GM15510 (cell line): Measurements from ENCODE around the gene IFNA16.
"Not testable (repeated sequence)": the region's sequence is repeated elsewhere in the genome, so short reads cannot be mapped to it uniquely, and the experiment has no call there.

Experiments
- POLR2A ChIP-seq: IDR thresholded peaks from 3 replicates; pipeline ENCODE4 v1.6.1; 2011; ENCODE audit warnings: borderline replicate concordance; ENCODE audit not compliant: insufficient read length; ENCODE audit errors: extremely low read depth

IFNA16 gene

DNA sequence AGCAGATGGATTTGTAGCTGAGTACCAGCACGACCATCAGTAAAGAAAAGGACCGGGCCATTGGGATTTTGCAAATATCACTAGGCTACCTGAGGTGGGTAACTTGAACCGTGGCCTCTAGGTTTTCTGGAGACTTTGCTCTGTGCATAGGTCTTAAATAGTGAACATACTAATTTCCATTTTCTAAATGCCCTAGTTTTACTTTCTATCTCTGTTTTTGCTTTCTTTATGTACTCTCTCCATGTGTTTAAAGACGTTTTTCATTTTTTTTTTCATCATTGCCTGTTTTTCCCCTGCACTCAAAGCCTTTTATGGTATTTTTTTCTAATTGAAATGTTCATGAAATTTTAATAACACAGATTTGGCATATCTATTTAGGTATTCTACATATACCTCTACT is 15.0 kb downstream of the IFNA16 start, which contains the start of gene IFNA7:
IFNA7 (minus strand) TSS at position 101 of the 400 bp plus-strand sequence; CDS start at position 61, 40 bp downstream.
- TF ChIP-seq POLR2A = not testable (repeated sequence)

DNA sequence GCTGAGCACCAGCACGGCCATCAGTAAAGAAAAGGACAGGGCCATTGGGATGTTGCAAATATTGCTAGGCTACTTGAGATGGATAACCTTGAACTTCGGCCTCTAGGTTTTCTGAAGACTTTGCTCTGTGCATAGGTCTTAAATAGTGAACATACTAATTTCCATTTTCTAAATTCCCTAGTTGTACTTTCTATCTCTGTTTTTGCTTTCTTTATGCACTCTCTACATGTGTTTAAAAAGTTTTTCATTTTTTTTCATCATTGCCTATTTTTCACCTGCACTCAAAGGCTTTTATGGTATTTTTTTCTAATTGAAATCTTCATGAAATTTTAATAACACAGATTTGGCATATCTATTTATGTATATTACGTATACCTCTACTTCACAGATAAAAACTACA is 29.6 kb downstream of the IFNA16 start, which contains the start of gene IFNA4:
IFNA4 (minus strand) TSS at position 101 of the 400 bp plus-strand sequence; CDS start at position 45, 56 bp downstream.
- TF ChIP-seq POLR2A = not testable (repeated sequence)

DNA sequence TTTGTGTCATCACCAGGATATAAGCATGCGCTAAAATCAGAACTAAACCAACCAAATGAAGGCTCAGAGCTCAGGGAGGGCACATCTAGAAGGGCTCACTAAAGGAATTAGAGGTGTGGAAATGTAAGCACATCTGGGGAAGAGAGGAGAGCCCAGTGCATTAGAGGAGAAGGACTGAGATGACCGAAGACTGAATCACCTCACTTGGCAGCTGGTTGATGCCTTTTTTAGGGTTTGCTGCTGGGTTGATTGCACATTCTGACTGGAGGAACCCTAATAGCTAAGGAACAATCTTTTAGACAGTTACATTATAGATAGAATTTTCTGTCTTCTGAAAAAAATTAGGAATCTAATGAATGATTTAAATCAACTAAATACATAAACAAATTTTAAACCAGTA is 42.4 kb downstream of the IFNA16 start:
- no peak for TF ChIP-seq POLR2A

DNA sequence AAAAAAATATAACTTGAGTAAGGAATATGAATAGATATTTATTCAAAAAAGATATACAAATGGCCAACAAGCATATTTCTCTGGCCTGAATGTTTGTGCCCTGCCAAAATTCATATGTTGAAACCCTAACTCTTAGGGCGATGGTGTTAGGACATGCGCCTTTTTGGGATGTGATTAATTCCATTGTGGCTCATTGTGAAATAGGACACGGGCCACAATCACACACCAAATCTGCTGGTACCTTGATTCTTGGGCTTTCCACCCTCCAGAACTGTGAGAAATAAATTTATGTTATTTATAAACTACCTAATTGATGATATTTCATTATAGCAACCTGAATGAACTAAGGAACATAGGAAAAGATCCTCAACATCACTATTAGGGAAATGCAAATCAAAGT is 45.0 kb downstream of the IFNA16 start:
- TF ChIP-seq POLR2A = no peak

DNA sequence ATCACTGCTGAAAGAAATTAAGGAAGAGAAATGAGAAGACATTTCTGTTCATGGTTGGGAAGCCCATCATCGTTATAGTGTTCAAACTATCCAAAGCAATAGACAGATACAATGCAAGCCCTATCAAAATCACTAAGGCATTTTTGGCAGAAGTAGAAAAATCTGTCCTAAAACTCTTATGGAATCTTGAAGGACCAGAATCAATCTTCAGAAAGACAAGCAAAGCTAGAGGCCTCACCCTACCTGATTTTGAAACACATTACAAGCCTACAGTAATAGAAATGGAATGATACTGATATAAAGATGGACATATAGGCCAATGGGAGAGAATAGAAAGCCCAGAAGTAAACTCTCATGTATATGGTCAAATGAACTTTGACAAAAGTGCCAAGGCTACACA is 45.8 kb downstream of the IFNA16 start:
- TF ChIP-seq POLR2A = no peak

DNA sequence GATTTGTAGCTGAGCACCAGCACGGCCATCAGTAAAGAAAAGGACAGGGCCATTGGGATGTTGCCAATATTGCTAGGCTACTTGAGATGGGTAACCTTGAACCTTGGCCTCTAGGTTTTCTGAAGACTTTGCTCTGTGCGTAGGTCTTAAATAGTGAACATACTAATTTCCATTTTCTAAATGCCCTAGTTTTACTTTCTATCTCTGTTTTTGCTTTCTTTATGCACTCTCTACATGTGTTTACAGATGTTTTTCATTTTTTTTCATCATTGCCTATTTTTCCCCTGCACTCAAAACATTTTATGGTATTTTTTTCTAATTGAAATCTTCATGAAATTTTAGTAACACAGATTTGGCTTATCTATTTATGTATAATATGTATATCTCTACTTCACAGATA is 50.6 kb downstream of the IFNA16 start, which contains the start of gene IFNA21:
IFNA21 (minus strand) TSS at position 101 of the 400 bp plus-strand sequence; CDS start at position 53, 48 bp downstream.
- TF ChIP-seq POLR2A = not testable (repeated sequence)
